SH-SY5Y (cell line): ENCODE measurements around the gene BAZ1A.

ENCODE experiments used
- GATA2 ChIP-seq: IDR thresholded peaks from 2 replicates; pipeline ENCODE4 v1.6.1; 2011; ENCODE audit warnings: mild to moderate bottlenecking, low read depth, low read length
- GATA3 ChIP-seq: IDR thresholded peaks from 2 replicates; pipeline ENCODE4 v1.6.1; 2011; ENCODE audit warnings: low read depth, mild to moderate bottlenecking, low read length, moderate library complexity

The BAZ1A gene

DNA sequence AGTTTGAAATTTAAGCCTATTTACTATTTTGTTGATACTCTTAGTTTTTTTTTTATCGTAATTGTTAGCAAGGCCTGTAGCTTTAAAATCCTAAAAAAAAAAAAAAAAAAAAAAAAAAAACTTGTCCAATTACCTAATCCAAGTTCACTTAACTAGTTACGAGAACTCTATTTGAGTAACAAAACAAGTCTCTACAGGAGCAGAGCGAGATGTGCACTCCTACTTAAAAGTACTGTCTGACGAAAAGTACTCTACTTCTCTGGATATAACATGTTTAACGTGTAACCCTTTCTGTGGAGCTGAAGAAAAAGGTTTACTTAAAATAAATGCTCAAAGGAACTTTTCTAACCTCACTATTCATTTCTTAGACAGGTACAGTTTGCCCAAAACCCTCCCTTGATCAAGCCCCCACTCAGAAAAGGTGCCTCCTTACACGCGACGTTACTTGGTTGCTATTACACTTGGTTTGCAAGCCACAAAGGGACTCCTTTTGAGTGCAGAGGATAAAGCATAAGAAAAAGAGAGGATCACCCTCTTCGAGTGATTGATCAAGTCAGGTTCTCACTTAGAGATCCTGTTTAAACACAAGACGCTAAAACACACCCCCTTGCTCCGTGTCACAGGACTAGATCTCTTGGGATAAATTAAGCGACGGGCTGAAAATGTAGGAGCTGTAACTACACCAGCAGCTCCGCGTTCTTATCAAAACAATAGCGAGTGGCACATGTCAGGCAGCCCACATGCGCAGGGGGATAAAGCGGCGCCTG is 2.2 kb downstream of the BAZ1A start:
- TF ChIP-seq GATA2 (no peak), GATA3 (no peak)

DNA sequence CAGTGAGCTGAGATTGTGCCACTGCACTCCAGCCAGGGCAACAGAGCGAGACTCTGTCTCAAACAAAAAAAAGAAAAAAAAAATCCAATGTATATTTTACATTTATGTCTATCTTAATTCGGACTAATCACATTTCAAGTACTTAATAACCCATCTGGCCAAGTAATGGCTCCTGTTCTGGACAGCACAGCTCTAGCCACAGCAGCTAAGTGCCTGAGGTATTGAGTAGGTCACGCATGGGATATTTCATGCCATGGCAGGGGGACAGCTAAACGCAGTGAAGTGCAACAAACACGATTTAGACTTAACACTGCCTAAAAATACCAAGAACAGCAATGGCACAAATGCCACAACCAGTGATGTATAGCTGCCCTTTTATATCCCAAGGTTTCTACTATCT is 8.0 kb downstream of the BAZ1A start:
- no peak for TF ChIP-seq GATA3
- TF ChIP-seq GATA2 = no peak

DNA sequence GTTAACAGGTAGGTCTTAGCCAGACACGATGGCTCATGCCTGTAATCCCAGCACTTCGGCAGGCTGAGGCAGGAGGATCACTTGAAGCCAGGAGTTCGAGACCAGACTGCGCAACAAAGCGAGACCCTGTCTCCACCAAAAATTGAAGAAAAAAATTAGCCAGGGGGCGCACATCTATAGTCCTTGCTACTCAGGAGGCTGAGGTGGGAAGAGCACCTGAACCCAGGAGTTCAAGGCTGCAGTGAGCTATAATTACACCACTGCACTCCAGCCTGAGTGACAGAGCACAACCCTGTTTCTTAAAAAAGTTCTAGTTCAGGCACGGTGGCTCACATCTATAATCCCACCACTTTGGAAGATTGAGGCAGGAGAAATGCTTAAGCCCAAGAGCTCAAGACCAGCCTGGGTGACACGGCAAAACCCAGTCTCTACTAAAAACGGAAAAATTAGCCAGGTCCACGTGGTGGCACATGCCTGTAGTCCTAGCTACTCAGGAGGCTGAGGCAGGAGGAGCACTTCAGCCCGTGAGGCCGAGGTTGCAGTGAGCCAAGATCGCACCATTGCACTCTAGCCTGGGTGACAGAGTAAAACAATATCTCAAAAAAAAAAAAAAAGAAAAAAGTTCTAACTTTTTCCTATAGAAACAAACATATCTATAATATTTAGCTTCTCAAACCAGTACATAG is 9.1 kb downstream of the BAZ1A start:
- no peak for TF ChIP-seq GATA3
- TF ChIP-seq GATA2 = no peak

DNA sequence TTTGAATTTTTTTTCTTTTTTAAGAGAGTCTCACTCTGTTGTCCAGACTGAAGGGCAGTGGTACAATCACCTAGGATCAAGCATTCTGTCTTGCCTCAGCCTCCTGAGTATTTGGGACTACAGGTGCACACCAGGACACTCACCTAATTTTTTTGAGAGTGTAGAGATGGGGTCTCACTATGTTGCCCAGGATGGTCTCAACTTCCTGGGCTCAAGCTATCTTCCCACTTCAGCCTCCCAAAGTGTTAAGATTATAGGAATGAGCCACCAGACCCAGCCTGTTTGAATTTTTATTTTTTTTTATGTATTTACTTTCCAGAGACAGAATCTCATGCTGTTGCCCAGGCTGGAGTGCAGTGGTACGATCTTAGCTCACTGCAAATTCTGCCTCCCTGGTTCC is 11.3 kb downstream of the BAZ1A start:
- TF ChIP-seq GATA2 (no peak), GATA3 (no peak)

DNA sequence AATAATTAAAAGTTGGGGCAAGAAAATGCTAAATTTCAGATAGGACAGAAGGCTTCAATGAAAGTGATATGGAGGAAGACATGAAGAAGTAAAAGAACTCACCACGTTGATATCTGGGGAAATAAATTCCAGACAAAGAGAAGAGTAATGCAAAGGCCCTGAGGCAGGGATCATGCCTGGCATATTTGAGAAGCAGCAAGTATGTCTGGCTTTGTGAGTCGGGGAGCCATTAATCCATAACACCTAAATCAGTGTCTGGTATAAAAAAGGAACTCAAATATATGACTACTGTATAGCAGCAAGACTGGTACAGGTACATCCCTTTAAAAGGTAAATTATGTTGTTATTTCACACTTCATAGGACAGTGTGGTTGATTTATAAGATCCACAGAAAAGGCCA is 16.4 kb downstream of the BAZ1A start:
- TF ChIP-seq GATA3 (no peak), GATA2 (no peak)

DNA sequence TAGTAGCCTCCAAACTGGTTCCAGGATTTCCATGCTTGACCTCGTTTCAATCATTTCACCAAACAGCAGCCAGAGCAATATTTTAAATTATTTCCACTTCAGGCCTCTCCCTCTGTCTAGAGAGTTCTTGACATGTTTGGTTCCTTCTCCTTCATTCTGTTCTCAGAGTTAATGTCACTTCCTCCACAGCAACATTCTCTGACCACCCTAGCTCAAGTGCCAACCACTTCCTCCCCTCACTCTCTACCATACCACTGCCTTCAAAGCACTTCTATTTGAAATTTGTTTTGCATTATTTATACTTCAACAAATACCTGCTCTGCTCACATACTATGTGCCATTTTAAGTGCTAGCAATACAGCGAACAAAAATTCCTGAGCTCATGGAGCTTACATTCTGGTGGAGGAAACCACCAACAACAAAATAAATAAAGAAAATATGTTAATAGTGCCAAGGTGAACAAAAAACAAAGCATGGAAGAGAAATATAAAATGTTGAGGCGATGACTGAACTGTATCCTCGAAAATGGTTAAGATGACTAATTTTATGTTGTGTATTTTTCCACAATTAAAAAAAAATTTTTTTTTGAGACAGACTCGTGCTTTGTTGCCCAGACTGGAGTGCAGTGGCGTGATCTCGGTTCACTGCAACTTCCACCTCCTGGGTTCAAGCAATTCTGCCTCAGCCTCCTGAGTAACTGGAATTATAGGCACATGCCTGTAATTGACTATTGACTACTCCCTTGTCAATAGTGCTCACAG is 17.3 kb downstream of the BAZ1A start:
- TF ChIP-seq GATA2 (no peak), GATA3 (no peak)

DNA sequence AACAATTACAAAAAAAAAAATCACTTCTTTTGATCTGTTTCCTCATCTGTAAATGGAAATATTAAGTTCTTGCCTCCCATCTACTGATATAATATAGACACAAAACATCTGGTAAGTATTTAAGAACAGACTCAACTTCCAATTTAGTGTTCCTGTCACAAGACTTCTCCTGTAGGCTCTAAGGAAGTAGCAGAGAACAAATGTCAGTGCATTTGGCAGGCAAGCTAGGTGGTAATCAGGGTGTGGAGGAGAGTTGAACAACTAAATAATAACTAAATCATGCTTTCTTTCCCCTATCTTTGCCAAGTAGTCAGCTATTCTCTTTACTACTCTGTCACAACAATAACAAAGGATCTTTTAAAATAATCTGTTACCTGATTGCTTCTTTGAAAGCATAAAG is 22.1 kb downstream of the BAZ1A start:
- TF ChIP-seq GATA3 (no peak), GATA2 (no peak)

DNA sequence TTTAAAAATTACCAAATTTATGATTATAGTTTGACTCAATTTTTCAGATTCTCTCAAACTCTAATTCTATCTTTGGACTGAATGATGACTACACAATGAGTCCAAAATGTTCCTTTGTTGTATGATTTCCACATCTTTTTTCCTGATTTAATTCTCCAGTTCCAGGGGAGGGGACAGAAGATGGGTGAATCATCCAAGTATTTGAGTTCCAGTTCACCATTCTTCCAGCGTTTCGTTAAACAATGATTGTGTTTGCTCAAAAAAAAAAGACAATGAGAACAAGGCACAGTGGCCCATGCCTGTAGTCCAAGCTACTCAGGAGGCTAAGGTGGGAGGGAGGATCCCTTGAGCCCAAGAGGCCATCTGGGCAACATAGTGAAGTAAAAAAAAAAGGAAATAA is 23.8 kb downstream of the BAZ1A start:
- no peak for TF ChIP-seq GATA3
- TF ChIP-seq GATA2 = no peak

DNA sequence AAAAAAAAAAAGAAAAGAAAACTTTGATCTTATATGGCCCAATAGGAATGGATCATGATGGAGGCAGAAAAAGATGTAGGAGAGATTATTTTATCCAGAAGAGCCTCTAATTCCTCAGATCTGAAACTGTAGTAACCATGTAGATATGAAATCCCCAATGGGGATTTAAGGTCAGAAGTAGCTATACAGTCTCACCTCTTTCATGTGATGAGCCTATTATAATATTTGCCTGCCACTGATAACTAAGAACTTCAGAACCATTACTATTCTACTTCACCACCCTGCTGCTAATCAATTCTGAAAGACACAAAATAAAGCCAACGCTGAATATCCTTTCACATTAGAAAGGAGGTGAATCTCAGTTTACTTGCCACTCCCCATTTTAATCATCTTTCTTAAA is 29.3 kb downstream of the BAZ1A start:
- TF ChIP-seq GATA2 = no peak
- no peak for TF ChIP-seq GATA3

DNA sequence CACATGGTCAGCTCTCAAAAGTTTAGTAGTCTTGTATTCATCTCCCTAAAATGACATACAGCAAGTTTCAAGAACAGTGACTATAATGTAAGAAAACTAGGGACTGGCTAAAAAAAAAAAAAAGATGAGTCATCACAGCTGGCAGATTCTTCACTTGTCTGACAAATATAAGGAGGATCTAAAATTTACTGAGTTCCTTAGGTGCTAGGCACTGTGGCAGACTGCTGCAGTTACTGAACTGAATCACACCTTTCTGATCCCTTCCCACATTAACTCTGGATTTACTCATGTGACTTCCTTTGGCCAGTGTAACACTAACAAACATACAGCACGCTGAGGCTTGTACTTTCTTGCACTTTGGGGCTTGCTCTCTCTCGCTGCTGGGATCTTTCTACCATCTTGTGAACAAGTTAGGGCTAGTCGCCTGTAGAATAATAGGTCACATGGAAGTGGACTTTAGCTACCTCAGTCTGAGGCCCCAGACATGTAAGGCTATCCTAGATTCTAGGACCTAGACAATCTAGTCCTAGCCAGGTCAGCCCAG is 32.1 kb downstream of the BAZ1A start:
- no peak for TF ChIP-seq GATA2

DNA sequence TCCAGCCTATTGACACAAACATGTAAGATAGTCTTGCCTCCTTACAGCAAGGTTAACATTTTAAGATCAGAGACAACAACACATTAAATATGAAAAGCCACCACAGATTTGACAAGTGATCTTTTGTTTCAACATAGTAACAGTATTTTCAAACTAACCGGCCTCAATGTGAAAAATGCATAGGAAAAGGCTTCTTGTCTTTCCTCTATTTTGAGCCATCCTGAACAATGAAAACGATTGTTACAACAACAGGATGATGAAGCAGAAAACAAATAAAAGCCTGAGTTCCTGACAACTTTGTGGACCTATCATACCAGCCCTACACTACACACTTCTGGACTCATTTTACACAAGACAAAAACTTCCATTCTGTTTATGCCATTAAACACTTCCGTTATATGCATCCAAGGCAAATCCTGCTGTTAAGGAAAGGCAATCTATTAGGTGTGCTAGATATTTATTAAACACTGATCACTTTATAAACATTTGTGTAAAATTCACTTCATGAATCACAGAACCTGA is 37.3 kb downstream of the BAZ1A start:
- TF ChIP-seq GATA3 (no peak), GATA2 (no peak)

DNA sequence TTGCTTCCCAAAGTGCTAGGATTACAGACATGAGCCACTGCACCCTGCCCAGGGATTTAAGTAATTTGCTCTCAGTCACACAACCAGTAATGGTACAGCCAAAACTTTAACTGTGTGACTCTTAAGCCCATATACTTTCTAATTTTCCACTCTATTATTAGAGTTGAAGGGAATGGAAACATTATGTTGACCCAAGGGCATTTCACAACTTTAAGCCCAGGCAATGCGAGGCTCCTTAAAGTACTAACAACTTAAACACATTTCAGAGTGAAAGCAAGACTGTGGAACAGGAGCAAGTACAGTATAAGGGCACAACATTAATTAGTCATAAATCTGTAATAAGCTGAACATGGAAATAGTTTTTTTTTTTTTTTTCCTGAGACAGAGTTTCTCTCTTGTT is 39.8 kb downstream of the BAZ1A start:
- TF ChIP-seq GATA2 = no peak
- no peak for TF ChIP-seq GATA3

DNA sequence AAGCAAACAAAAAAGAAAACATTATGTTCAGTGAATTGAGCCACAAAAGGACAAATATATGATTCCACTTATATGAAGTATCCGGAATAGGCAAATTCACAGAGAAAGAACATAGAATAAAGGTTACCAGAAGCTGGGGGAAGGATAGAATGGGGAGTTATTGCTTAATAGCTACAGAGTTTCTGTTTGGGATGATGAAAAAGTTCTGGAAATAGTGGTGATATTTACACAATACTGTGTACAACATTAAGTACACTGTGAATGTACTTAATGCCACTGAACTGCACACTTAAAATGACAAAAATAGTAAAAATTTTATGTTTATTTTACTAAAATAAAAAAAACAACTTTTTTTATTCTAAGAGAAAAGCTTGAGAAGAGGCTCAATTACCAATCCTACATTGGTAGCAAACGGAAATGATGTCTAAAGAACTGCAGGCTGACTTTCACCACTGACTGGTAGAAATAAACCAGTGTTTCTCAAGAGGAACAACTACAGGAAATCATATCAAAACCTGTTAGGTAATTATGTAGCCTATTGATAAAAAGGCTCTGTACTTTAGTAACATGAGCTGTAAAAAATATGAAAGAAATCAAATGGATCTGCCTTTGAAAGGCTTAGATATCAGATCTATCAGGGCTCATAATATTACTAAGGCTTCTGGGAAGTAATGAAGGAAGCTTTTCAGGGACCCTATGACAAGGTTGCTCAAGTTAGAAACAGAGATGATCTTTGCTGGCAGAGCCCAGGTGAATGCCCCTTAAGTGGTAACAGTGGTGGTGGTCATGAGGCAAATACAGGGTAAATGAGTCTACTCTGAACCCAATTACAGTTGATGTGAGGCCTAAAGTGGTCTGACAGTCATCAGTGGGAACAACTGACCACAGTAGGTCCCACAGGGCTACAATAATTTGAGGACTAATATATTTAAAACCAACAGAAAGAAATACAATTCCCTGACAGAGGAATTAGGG is 41.3 kb downstream of the BAZ1A start:
- TF ChIP-seq GATA2 = no peak
